AG10803 (cell line): ENCODE measurements around the gene NUP210L.
"Not testable (repeated sequence)": the region's sequence is repeated elsewhere in the genome, so short reads cannot be mapped to it uniquely, and the experiment has no call there.

Source experiments
- DNase-seq: peaks from one replicate; pipeline ENCODE4 v3.0.0; 2010; ENCODE audit warnings: low read depth
- H3K4me3 ChIP-seq: 2 replicates; pipeline ENCODE4 v1.5.1; 2011; ENCODE audit warnings: mild to moderate bottlenecking, low read length, control low read depth
- TF ChIP-seq, protein P1 (sequence below): conservative IDR thresholded peaks from 2 replicates; pipeline ENCODE4 v1.5.1; 2011; ENCODE audit warnings: mild to moderate bottlenecking, low read length, control low read depth, inconsistent platforms

NUP210L gene

DNA sequence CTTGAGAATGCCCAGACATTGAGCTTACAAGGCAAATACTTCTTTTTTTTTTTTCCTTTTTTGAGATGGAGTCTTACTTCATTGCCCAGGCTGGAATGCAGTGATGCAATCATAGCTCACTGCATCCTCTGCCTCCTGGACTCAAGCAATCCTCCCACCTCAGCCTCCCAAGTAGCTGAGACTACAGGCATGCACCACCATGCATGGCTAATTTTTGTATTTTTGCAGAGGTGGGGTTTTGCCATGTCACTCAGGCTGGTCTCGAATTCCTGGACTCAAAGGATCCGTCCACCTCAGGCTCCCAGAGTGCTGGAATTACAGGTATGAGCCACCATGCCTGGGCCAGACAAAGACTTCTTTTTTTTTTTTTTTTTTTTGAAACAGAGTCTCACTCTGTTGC, 79.1 kb downstream of the NUP210L start:
- H3K4me3 ChIP-seq, result no peak overlapping the region
- TF ChIP-seq, protein P1, sequence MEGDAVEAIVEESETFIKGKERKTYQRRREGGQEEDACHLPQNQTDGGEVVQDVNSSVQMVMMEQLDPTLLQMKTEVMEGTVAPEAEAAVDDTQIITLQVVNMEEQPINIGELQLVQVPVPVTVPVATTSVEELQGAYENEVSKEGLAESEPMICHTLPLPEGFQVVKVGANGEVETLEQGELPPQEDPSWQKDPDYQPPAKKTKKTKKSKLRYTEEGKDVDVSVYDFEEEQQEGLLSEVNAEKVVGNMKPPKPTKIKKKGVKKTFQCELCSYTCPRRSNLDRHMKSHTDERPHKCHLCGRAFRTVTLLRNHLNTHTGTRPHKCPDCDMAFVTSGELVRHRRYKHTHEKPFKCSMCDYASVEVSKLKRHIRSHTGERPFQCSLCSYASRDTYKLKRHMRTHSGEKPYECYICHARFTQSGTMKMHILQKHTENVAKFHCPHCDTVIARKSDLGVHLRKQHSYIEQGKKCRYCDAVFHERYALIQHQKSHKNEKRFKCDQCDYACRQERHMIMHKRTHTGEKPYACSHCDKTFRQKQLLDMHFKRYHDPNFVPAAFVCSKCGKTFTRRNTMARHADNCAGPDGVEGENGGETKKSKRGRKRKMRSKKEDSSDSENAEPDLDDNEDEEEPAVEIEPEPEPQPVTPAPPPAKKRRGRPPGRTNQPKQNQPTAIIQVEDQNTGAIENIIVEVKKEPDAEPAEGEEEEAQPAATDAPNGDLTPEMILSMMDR, result no peak
- no peak for DNase-seq

DNA sequence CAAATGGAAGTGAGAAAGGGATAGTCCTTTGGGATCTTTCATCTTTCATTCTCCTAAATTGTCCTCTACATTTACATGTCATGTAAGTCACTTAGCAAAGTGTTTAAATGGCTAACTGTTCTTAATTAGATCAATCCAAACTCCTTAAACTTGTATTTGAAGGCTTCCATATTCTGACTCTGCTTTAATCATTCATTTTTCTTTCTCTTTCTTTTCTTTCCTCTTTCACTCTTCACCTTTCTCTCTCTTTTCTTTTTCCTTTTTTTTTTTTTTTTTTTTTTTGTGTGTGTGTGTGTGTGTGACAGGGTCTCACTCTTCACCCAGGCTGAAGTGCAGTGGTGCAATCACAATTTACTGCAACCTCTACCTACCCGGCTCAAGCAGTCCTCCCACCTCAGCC, 92.6 kb downstream of the NUP210L start:
- H3K4me3 ChIP-seq, result no peak overlapping the region
- TF ChIP-seq, protein P1, result no peak
- DNase-seq, result no peak

DNA sequence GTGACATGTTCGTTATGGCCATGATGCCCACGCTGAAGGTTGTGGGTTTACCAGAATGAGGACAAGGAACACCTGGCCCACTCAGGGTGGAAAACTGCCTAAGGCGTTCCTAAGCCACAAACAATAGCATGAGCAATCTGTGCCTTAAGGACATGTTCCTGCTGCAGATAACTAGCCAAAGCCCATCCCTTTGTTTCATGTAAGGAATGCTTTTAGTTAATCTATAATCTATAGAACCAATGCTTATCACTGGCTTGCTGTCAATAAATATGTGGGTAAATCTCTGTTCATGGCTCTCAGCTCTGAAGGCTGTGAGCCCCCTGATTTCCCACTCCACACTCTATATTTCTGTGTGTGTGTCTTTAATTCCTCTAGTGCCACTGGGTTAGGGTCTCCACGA, 107.4 kb downstream of the NUP210L start:
- not testable (repeated sequence) for H3K4me3 ChIP-seq, DNase-seq

DNA sequence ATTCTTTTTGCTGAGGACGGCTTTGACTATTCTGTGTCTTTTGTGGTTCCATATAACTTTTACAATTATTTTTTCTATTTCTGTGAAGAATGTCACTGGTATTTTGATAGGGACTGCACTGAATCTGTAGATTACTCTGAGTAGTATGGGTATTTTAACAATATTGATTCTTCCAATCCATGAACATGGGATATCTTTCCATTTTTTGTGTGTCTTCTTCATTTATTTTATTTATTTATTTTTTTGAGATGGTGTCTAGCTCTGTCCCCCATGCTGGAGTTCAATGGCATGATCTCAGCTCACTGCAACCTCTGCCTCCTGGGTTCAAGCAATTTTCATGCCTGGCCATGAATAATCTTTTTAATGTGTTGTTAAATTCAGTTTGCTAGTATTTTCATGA, 121.2 kb downstream of the NUP210L start:
- not testable (repeated sequence) for H3K4me3 ChIP-seq, DNase-seq

DNA sequence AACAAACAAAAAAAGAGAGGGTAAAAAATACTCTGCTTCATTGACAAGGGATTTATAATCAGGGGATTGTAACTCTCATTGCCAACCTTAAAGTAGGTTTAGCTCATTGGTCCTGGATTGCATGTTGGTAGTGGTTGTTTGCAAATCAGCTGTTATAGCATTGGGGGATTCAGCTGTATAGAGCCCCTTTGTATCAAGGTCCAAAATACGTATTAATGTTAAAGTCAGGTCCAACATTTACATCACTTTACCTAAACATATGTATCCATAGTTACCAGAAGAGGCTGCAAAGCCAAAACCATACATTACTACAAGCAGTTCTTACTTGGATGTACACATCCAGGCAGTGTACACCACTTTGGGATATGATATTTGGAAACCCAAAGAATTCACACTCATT, 134.9 kb downstream of the NUP210L start:
- TF ChIP-seq, protein P1, result no peak
- no peak for DNase-seq
- H3K4me3 ChIP-seq, result no peak overlapping the region

DNA sequence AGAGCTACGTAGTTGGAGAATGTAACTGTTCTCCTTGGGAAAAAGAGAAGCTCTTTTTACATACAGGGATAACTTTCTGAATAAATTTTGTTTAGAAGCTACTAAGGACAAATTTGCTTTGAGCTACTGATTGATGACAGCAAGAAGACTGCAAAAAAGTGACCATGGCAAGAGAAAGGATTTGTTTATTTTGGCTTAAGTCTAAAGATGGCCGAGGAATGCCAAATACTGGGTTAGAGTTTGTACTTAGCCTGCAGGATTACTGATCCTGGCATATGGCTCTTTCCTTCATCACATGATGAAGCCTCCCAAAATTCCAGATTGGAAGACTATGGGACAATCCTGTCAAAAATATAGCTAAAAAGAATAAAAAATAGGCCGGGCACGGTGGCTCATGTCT, 135.6 kb downstream of the NUP210L start:
- H3K4me3 ChIP-seq, result no peak overlapping the region
- no peak for DNase-seq
- TF ChIP-seq, protein P1, result no peak

DNA sequence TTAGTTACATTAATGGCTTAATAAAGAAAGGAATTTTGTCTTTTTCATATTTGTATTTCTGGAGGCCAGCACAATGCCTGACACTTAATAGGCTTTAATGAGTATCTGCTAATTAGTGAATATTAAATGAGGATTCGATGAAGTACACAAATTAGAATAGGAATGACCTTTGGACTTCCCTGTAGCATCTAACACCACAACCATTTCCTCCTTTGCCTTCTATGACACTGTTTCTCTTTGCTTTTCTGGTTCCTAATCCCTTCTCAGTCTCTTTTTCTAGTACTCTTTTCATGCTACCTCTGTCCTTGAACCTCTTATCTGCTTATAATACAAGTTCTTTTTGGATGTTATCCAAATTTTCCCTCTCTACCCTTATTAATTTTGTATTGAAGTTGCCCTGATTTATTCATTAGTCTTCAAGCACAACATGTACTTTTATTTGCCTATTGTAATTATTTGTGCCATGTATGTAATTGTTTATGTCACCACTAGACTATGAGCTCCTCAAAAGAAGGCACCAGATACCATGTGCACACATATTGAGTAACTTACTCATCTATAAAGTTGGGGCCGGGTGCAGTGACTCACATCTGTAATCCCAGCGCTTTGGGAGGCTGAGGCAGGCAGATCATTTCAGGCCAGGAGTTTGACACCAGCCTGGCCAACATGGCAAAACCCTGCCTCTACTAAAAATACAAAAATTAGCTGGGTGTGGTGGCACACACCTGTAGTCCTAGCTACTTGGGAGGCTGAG, 140.5 kb downstream of the NUP210L start:
- H3K4me3 ChIP-seq, result no peak overlapping the region
- TF ChIP-seq, protein P1, result no peak
- DNase-seq, result peak; percentile 48

DNA sequence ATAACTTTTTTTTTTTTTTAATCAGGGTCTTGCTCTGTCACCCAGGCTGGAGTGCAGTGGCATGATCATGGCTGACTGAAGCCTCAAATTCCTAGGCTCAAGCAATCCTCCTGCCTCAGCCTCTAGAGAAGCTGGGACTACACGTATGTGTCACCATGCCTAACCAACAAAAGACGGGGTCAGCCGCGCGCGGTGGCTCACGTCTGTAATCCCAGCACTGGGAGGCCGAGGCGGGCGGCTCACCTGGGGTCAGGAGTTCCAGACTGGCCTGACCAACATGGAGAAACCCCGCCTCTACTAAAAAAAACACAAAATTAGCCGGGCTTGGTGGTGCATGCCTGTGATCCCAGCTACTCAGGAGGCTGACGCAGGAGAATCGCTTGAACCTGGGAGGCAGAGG, 142.3 kb downstream of the NUP210L start:
- H3K4me3 ChIP-seq, DNase-seq: not testable (repeated sequence)

DNA sequence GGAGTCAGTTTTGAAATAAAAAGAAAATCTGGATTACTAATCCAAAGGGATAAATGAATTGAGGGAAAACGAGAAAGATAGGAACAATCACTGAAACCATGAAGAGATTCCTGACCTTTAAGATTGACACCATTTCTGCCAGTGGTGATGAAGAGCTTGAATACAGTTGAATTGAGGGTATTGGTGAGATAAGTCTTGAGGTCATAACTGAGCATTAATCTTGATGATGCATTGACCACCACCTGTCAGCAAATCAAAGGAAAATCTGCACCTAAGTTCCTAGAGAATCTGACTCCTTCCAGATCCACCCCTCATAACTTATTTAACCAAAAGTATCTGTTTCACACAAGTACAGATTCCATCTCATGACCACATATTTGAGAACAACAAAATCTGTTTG, 142.7 kb downstream of the NUP210L start:
- TF ChIP-seq, protein P1, result no peak
- H3K4me3 ChIP-seq, result no peak overlapping the region
- no peak for DNase-seq
